GM21576 (cell line): Measurements from ENCODE around the gene COPA.

Experiments used
- ATAC-seq: cut with Tn5 transposase; IDR thresholded peaks from one replicate; pipeline ENCODE4 v1.9.1; 2021; ENCODE audit warnings: mild to moderate bottlenecking, moderate library complexity; ENCODE audit not compliant: unreplicated experiment

Gene COPA

DNA sequence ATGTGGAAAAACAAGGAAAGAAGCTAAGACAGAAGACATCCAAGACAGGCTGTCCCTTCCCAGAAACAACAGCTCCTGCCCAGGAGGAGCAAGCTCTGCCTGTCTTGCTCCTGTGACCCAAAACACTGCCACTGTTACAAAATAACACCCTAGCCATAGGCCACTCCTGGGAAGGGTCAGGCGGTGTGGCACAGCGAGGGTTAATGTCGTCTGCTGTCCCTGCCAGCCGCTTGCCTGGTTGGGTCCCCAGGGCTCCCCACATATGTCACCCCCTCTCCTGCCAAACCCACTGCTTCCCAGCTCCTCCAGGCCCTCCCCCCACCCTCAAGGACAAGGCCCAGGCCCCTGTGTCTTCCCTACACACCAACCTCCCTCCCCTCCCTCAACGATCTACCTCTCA is 20.0 kb upstream of the COPA start:
- no peak for ATAC-seq

GRCh38 chr1:160362168-160362957 is 19.3 kb upstream of the COPA start:
- ATAC-seq, result no peak

DNA sequence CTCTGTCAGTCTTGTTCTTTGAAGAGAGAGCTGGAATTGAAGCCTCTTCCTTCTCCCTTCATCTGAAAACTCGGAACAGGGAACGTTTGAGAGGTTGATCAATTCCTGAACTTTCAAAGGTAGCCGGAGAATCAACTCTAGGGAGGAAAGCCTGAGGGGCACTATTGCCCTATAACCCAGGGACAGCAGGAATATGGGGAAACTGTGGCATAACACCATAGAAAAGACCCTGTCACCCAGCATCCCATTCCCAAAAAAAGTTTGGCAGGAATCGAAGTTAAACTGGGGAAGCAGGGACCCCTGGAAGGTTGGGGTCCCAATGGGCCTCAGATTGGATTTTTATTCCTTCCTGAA is 18.7 kb upstream of the COPA start:
- ATAC-seq, result no peak

DNA sequence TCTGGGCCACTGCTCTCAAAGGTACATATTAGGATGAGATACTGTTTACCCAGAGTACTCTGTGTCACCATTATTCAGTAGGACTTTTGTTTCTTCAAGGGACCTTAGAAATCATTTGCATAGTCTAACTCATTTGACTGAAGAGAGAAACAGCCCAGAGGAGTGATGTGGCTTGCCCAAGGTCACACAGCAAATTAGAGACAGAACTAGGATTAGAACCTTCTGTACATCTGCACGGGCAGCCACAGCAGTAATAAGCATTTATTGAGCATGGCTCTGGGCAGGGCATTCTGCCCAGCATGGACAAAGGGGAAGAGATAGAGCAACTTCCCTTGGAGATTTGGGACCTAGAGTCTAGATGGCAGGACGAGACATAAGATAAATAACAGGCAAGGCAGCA is 18.1 kb upstream of the COPA start:
- no peak for ATAC-seq

DNA sequence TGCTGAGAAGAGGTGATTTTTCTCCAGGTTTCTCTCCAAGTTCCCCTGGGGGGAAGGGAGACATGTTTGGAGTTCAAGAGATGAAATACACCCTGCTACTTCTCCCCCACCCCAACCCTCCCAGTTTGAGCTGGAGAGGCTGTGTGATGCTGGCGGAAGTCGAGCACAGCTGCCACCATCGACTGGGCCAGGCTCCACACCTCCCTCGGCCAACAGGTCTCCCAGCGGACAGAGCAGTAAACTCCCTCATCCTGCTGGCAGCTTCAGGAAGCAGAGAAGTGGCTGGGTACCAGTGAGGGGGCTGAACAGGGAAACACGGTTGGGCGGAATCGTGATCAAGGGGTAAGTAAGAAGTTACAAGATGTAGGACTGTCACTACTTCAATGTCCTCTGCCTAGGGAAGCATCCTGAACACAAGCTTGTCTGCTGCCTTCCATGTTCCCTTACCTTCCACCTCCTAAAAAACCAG is 17.2 kb upstream of the COPA start:
- ATAC-seq, result no peak

- no peak for ATAC-seq
These were observed 16.6 kb upstream of the COPA start for GRCh38 chr1:160359559-160360226.

DNA sequence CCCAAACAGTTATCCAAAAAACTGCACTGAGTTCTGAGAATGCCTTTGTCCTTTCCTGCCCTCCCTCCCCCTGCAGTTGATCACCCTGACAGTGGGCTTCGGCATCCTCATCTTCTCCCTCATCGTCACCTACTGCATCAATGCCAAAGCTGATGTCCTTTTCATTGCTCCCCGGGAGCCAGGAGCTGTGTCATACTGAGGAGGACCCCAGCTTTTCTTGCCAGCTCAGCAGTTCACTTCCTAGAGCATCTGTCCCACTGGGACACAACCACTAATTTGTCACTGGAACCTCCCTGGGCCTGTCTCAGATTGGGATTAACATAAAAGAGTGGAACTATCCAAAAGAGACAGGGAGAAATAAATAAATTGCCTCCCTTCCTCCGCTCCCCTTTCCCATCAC is 15.0 kb upstream of the COPA start:
- ATAC-seq, result no peak

GRCh38 chr1:160357286-160358002 is 14.4 kb upstream of the COPA start:
- ATAC-seq, result no peak

GRCh38 chr1:160354388-160354985 is 11.4 kb upstream of the COPA start:
- no peak for ATAC-seq

GRCh38 chr1:160353223-160353622 is 10.2 kb upstream of the COPA start:
- ATAC-seq, result no peak

- ATAC-seq, result no peak
These were observed 9.5 kb upstream of the COPA start for GRCh38 chr1:160352555-160352954.

DNA sequence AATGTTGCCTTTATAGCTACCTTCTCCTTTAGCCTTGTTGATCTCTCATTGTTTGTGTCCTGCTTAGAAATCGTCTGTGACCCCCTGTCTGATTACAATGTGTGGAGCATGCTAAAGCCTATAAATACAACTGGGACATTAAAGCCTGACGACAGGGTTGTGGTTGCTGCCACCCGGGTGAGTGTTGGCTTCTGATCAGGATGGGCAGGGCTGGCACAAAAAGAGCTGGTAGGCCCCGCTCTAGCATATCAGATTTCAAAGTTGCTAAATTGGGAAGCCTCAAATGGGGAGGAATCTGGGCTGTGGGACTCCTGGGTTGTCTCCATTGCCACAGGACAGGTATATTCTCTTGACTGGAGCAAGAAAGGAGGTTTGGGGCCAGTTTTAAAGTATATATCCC is 8.6 kb upstream of the COPA start:
- ATAC-seq, result no peak

GRCh38 chr1:160346958-160347357 is 3.9 kb upstream of the COPA start:
- no peak for ATAC-seq

DNA sequence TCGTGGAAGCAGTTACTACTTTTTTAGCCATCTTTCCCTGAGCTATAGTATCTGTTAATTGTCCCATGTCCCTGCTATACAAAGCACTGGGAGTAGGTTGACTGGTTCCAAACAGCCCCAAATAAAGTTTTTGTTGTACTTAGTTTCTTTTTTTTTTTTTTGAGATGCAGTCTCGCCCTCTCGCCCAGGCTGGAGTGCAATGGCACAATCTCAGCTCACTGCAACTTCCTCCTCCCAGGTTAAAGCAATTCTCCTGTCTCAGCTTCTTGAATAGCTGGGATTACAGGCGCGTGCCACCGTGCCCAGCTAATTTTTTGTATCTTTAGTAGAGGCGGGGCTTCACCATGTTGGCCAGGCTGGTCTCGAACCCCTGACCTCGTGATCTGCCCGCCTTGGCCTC is 3.4 kb upstream of the COPA start:
- no peak for ATAC-seq

DNA sequence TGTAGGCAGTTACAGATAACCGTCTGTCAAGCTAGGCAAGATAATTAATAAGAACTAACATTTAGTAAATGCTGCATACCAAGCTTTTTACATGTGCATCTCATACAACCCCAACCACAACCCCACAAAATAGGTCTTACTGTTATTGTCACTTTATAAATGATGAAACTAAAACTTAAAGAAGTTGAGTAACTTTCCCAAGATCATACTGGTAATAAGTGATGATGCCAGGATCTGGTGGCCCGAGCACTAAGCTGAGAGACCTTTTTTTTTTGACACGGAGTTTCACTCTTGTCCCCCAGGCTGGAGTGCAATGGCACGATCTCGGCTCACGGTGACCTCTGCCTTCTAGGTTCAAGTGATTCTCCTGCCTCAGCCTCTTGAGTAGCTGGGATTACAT is 1.9 kb upstream of the COPA start:
- ATAC-seq, result no peak

GRCh38 chr1:160344241-160344640 is 1.2 kb upstream of the COPA start:
- no peak for ATAC-seq

DNA sequence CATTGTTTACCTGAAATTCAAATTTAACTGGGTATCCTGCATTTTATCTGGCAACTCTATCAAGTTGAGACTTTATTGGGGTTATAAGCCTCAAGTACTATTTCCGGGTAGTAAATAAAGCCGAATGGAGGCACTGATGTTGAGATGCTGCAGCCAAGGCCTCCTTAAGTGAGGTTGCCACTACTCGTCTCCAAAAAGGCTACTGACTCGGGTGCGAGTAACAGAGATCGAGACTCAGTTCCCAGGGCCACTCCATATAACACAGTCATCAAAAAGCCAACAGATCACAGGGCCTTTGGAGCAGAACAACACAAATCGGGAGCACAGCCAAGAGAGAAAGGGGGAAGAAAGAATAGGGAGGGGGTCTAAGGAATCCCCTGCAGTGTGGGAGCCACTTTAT is 524 bp downstream of the COPA start:
- no peak for ATAC-seq

- ATAC-seq, result no peak
These were observed 2.2 kb downstream of the COPA start for GRCh38 chr1:160340866-160341265.

- no peak for ATAC-seq
These were observed 2.9 kb downstream of the COPA start for GRCh38 chr1:160340146-160340545.

DNA sequence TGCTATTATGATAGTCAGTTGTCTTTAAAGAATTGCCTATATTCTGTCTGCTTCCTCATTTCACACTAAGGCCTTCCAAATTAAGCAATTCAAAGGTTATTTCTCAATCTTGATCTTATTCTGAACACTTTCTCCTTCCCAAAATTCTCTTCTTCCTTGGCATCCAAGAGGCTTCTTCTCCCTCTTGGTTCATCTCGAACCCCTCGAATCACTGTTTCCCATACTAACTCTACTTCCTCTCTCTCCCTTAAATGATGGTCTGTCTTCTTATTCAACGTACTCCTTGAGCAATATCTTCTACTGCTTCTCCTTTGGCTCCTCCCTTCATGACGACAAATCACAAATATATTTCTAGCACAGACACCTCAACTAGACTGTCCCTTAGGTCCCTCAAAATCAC is 4.5 kb downstream of the COPA start:
- ATAC-seq, result no peak

- ATAC-seq, result no peak
These were observed 10.5 kb downstream of the COPA start for GRCh38 chr1:160332516-160332915.

DNA sequence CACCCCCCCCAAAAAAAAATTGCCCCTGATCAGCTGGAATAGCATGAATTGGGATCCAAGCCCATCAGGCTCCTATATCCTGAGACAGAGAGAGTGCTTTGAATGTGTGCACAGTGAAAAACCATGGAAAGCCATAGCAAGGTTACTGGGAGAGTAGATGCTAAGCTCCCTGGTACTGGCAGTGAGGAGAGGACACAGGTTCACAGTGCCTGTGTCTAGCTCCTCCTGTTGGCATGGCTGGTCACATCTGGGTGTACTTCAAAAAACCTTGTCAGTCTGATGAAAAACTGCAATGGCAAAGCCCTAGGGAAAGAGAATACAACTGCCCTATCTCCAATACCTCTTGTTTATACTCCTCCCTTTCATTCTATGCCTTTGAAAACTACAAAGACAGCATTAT is 12.9 kb downstream of the COPA start:
- ATAC-seq, result no peak
